Ishikawa (cell line): ENCODE data around the gene TRIM69.

ENCODE experiments used
- CEBPB ChIP-seq: IDR thresholded peaks from 2 replicates; pipeline ENCODE4 v1.6.1; 2012
- CREB1 ChIP-seq: IDR thresholded peaks from 2 replicates; pipeline ENCODE4 v1.6.1; 2012; ENCODE audit warnings: low read depth
- EGR1 ChIP-seq: IDR thresholded peaks from 2 replicates; pipeline ENCODE4 v1.6.1; 2012
- EP300 ChIP-seq: IDR thresholded peaks from 2 replicates; pipeline ENCODE4 v1.6.1; 2012; ENCODE audit warnings: borderline replicate concordance
- FOXM1 ChIP-seq: IDR thresholded peaks from 2 replicates; pipeline ENCODE4 v1.6.1; 2012; ENCODE audit warnings: low read depth, borderline replicate concordance
- MAX ChIP-seq: IDR thresholded peaks from 2 replicates; pipeline ENCODE4 v1.6.1; 2012
- NFIC ChIP-seq: IDR thresholded peaks from 2 replicates; pipeline ENCODE4 v1.6.1; 2012
- RAD21 ChIP-seq: IDR thresholded peaks from 2 replicates; pipeline ENCODE4 v1.6.1; 2012; ENCODE audit warnings: low read depth
- REST ChIP-seq: IDR thresholded peaks from 2 replicates; pipeline ENCODE4 v1.6.1; 2012; ENCODE audit warnings: low read depth, mild to moderate bottlenecking
- TAF1 ChIP-seq: IDR thresholded peaks from 2 replicates; pipeline ENCODE4 v1.6.1; 2012; ENCODE audit warnings: low read depth, mild to moderate bottlenecking
- TCF12 ChIP-seq: IDR thresholded peaks from 2 replicates; pipeline ENCODE4 v1.6.1; 2012; ENCODE audit warnings: low read depth
- TEAD4 ChIP-seq: IDR thresholded peaks from 2 replicates; pipeline ENCODE4 v1.6.1; 2012
- USF1 ChIP-seq: IDR thresholded peaks from 2 replicates; pipeline ENCODE4 v1.6.1; 2012
- YY1 ChIP-seq: IDR thresholded peaks from 2 replicates; pipeline ENCODE4 v1.6.1; 2012; ENCODE audit warnings: low read depth
- ZBTB7A ChIP-seq: IDR thresholded peaks from 2 replicates; pipeline ENCODE4 v1.6.1; 2012; ENCODE audit warnings: low read depth

Gene TRIM69

GRCh38 chr15:44775953-44776352 lies 39.6 kb downstream of the TRIM69 start:
- no peak for TF ChIP-seq TCF12

GRCh38 chr15:44779761-44780160 lies 43.4 kb downstream of the TRIM69 start:
- TF ChIP-seq TAF1, result no peak
- TF ChIP-seq REST, result peak; percentile 41

- TF ChIP-seq TAF1 (no peak), RAD21 (no peak), NFIC (no peak), CEBPB (no peak), MAX (no peak), ZBTB7A (no peak), EP300 (no peak), YY1 (no peak), REST (no peak), TEAD4 (no peak), USF1 (no peak), FOXM1 (no peak), TCF12 (no peak), CREB1 (no peak), EGR1 (no peak)
These were observed 44.3 kb downstream of the TRIM69 start for GRCh38 chr15:44780608-44781007.

GRCh38 chr15:44781128-44781810 lies 44.9 kb downstream of the TRIM69 start:
- TF ChIP-seq TCF12, result no peak
- no peak for TF ChIP-seq MAX
- TF ChIP-seq NFIC, result no peak
- no peak for TF ChIP-seq FOXM1

GRCh38 chr15:44782516-44782915 lies 46.2 kb downstream of the TRIM69 start:
- no peak for TF ChIP-seq EP300
- no peak for TF ChIP-seq CREB1
- no peak for TF ChIP-seq EGR1
- TF ChIP-seq NFIC, result no peak
- TF ChIP-seq TCF12, result no peak
- no peak for TF ChIP-seq TAF1
- no peak for TF ChIP-seq RAD21
- TF ChIP-seq ZBTB7A, result no peak
- no peak for TF ChIP-seq REST

GRCh38 chr15:44788748-44789147 lies 52.4 kb downstream of the TRIM69 start:
- TF ChIP-seq TEAD4 (no peak), EGR1 (no peak), TAF1 (no peak), FOXM1 (no peak), RAD21 (no peak), NFIC (no peak), USF1 (no peak), CREB1 (no peak), MAX (no peak), CEBPB (no peak), ZBTB7A (no peak), YY1 (no peak)
